Stimulated activated CD4-positive, alpha-beta T cell treated with anti-CD3 and anti-CD28 coated beads, Interleukin-2, amount 100 ng/mL, for 4 hours (primary cell): ENCODE measurements around the gene IFITM5.
"Not testable (repeated sequence)": the region's sequence is repeated elsewhere in the genome, so short reads cannot be mapped to it uniquely, and the experiment has no call there.

ENCODE experiments used
- DNase-seq: peaks from one replicate; pipeline ENCODE4 v3.0.0-alpha.2; 2020; ENCODE audit warnings: low read depth

Gene IFITM5

GRCh38 chr11:283405-284104 is 15.8 kb downstream of the IFITM5 start:
- DNase-seq = no peak

- no peak for DNase-seq
Measured at GRCh38 chr11:282630-283360, 16.5 kb downstream of the IFITM5 start.

GRCh38 chr11:282171-282570 is 17.2 kb downstream of the IFITM5 start:
- no peak for DNase-seq

GRCh38 chr11:281486-282161 is 17.7 kb downstream of the IFITM5 start:
- DNase-seq = no peak

GRCh38 chr11:280706-281485 is 18.4 kb downstream of the IFITM5 start:
- no peak for DNase-seq

GRCh38 chr11:279966-280705 is 19.2 kb downstream of the IFITM5 start:
- DNase-seq = no peak

GRCh38 chr11:279040-279965 is 20.0 kb downstream of the IFITM5 start:
- DNase-seq = no peak

GRCh38 chr11:278001-278951 is 21.1 kb downstream of the IFITM5 start, which contains the start of gene NLRP6:
Gene NLRP6 (plus strand): TSS chr11:278407. CDS start chr11:278570, 163 bp downstream.
- no peak for DNase-seq

- DNase-seq = no peak
Measured at GRCh38 chr11:276219-276618, 23.1 kb downstream of the IFITM5 start.

GRCh38 chr11:272931-273198 is 26.5 kb downstream of the IFITM5 start:
- no peak for DNase-seq

- DNase-seq = no peak
Measured at GRCh38 chr11:272195-272930, 27.0 kb downstream of the IFITM5 start.

- DNase-seq = no peak
Measured at GRCh38 chr11:271319-271715, 28.0 kb downstream of the IFITM5 start.

GRCh38 chr11:270451-271318 is 28.6 kb downstream of the IFITM5 start:
- DNase-seq = no peak

GRCh38 chr11:269146-269890 is 30.0 kb downstream of the IFITM5 start:
- DNase-seq = no peak

- not testable (repeated sequence) for DNase-seq
Measured at GRCh38 chr11:268716-269145, 30.6 kb downstream of the IFITM5 start.

- DNase-seq = no peak
Measured at GRCh38 chr11:267491-267994, 31.8 kb downstream of the IFITM5 start.
